ENCODE data around the gene MTHFD1L. TPM values are rescaled to one million over a fixed set of nuclear protein-coding genes. Genes with fewer than 3 reads are reported as not detected.

Gene MTHFD1L
- total and polyA plus RNA-seq, 4 experiments from 2014 or later: 3.7 to 11.1 (median 8.9) TPM

- H3K27ac Mint-ChIP-seq: no peak overlapping the region
- H3K27ac ChIP-seq (ENCODE audit: low read depth, low read length): no peak overlapping the region
Observed at GRCh38 chr6:150975136-150975535, 109.6 kb downstream of the MTHFD1L start.

GRCh38 chr6:150977281-150977680 lies 111.8 kb downstream of the MTHFD1L start:
- Mint-ChIP-seq H3K4me1 (no peaks in the 10 kb centered on the region), H3K27me3 (no peaks in the 10 kb centered on the region), H3K27ac (no peak overlapping the region), H3K36me3 (peaks cover 23 to 37% of the 10 kb centered on the region in 2 donors), H3K9me3 (peaks cover 0 to 3% (median 0%) of the 10 kb centered on the region in 8 donors), H3K4me3 (no peak overlapping the region)
- H3K9me3 ChIP-seq (ENCODE audit: control insufficient read depth in 1 of 2, low read length in 2 of 2): no peaks in the 10 kb centered on the region
- no peak overlapping the region for H3K27ac ChIP-seq (ENCODE audit: low read depth, low read length)
- intact Hi-C loops (cut with micrococcal nuclease): no loop called here
- no peaks in the 10 kb centered on the region for H3K27me3 ChIP-seq (ENCODE audit: insufficient read depth, low read length)
- DNase-seq: no peak
- POLR2A ChIA-PET (ENCODE audit: partially characterized antibody): no interaction called here
- CTCF ChIA-PET (ENCODE audit: partially characterized antibody): interaction anchor here (1.2 to 1.4 kb wide), 2 partner anchors 37 kb away, joined by 4 to 6 read pairs; no protein-coding TSS in a partner anchor
- H3K4me1 ChIP-seq (ENCODE audit: insufficient read depth, low read length): no peaks in the 10 kb centered on the region
- H3K36me3 ChIP-seq (ENCODE audit: insufficient read depth, low read length): no peaks in the 10 kb centered on the region
- H3K4me3 ChIP-seq (ENCODE audit: low read length in 2 of 2): no peak overlapping the region

More at GRCh38 chr6:150975136-150975535, 109.6 kb downstream of the MTHFD1L start:
- DNase-seq: no peak
- Mint-ChIP-seq H3K4me1 (no peaks in the 10 kb centered on the region), H3K9me3 (peaks cover 0 to 3% (median 0%) of the 10 kb centered on the region in 8 donors), H3K4me3 (no peak overlapping the region), H3K27me3 (no peaks in the 10 kb centered on the region), H3K36me3 (peaks cover 26 to 37% of the 10 kb centered on the region in 2 donors)
- Histone ChIP-seq H3K9me3 (ENCODE audit: control insufficient read depth in 1 of 2, low read length in 2 of 2) (no peaks in the 10 kb centered on the region), H3K36me3 (ENCODE audit: insufficient read depth, low read length) (no peaks in the 10 kb centered on the region), H3K4me1 (ENCODE audit: insufficient read depth, low read length) (no peaks in the 10 kb centered on the region), H3K4me3 (ENCODE audit: low read length in 2 of 2) (no peak overlapping the region), H3K27me3 (ENCODE audit: insufficient read depth, low read length) (no peaks in the 10 kb centered on the region)
- ChIA-PET POLR2A (ENCODE audit: partially characterized antibody) (no interaction called here), CTCF (ENCODE audit: partially characterized antibody) (interaction anchor here (0.7 kb wide), 1 partner anchor 360 kb away, joined by 3 read pairs; no protein-coding TSS in a partner anchor)
- intact Hi-C loops (cut with micrococcal nuclease): no loop called here

- H3K27me3 ChIP-seq (ENCODE audit: insufficient read depth, low read length): no peaks in the 10 kb centered on the region
- no peaks in the 10 kb centered on the region for H3K4me1 ChIP-seq (ENCODE audit: insufficient read depth, low read length)
- intact Hi-C loops (cut with micrococcal nuclease): no loop called here
- H3K36me3 Mint-ChIP-seq: peaks cover 12 to 24% of the 10 kb centered on the region in 2 donors
- no peak overlapping the region for H3K4me3 ChIP-seq (ENCODE audit: low read length in 2 of 2)
- H3K4me3 Mint-ChIP-seq: no peak overlapping the region
- no peak for DNase-seq
- ChIA-PET CTCF (ENCODE audit: partially characterized antibody) (interaction anchor here (1.1 to 1.4 kb wide), 2 partner anchors 34 to 36 kb away, joined by 3 to 6 read pairs; no protein-coding TSS in a partner anchor), POLR2A (ENCODE audit: partially characterized antibody) (no interaction called here)
- H3K9me3 ChIP-seq (ENCODE audit: control insufficient read depth in 1 of 2, low read length in 2 of 2): no peaks in the 10 kb centered on the region
- no peaks in the 10 kb centered on the region for H3K27me3 Mint-ChIP-seq
- H3K27ac ChIP-seq (ENCODE audit: low read depth, low read length): no peak overlapping the region
- no peaks in the 10 kb centered on the region for H3K4me1 Mint-ChIP-seq
- H3K36me3 ChIP-seq (ENCODE audit: insufficient read depth, low read length): no peaks in the 10 kb centered on the region
- peak overlapping the region in 1 of 7 donors; percentile 12 for H3K27ac Mint-ChIP-seq
- peaks cover 0 to 3% (median 0%) of the 10 kb centered on the region in 8 donors for H3K9me3 Mint-ChIP-seq
Observed at GRCh38 chr6:150978624-150979023, 113.1 kb downstream of the MTHFD1L start.

- no peaks in the 10 kb centered on the region for H3K36me3 ChIP-seq (ENCODE audit: insufficient read depth, low read length)
- no peaks in the 10 kb centered on the region for H3K4me1 ChIP-seq (ENCODE audit: insufficient read depth, low read length)
- no peaks in the 10 kb centered on the region for H3K27me3 Mint-ChIP-seq
- no peaks in the 10 kb centered on the region for H3K9me3 ChIP-seq (ENCODE audit: control insufficient read depth in 1 of 2, low read length in 2 of 2)
- no peaks in the 10 kb centered on the region for H3K9me3 Mint-ChIP-seq
- no peak overlapping the region for H3K27ac Mint-ChIP-seq
- no peak overlapping the region for H3K27ac ChIP-seq (ENCODE audit: low read depth, low read length)
- no peaks in the 10 kb centered on the region for H3K4me1 Mint-ChIP-seq
- H3K4me3 ChIP-seq (ENCODE audit: low read length in 2 of 2): no peak overlapping the region
- no peaks in the 10 kb centered on the region for H3K27me3 ChIP-seq (ENCODE audit: insufficient read depth, low read length)
- ChIA-PET POLR2A (ENCODE audit: partially characterized antibody) (no interaction called here), CTCF (ENCODE audit: partially characterized antibody) (no interaction called here)
- DNase-seq: no peak
- H3K36me3 Mint-ChIP-seq: peaks cover 9 to 19% of the 10 kb centered on the region in 2 donors
- intact Hi-C loops (cut with micrococcal nuclease): no loop called here
- no peak overlapping the region for H3K4me3 Mint-ChIP-seq
Observed at GRCh38 chr6:150979826-150980350, 114.4 kb downstream of the MTHFD1L start.

- H3K27ac Mint-ChIP-seq: no peak overlapping the region
- no peaks in the 10 kb centered on the region for H3K36me3 ChIP-seq (ENCODE audit: insufficient read depth, low read length)
- no peaks in the 10 kb centered on the region for H3K9me3 Mint-ChIP-seq
- H3K27me3 ChIP-seq (ENCODE audit: insufficient read depth, low read length): no peaks in the 10 kb centered on the region
- no peak overlapping the region for H3K27ac ChIP-seq (ENCODE audit: low read depth, low read length)
- H3K4me1 ChIP-seq (ENCODE audit: insufficient read depth, low read length): no peaks in the 10 kb centered on the region
- H3K4me1 Mint-ChIP-seq: no peaks in the 10 kb centered on the region
- no peak for DNase-seq
- no peaks in the 10 kb centered on the region for H3K9me3 ChIP-seq (ENCODE audit: control insufficient read depth in 1 of 2, low read length in 2 of 2)
- CTCF ChIA-PET (ENCODE audit: partially characterized antibody): interaction anchor here (0.8 kb wide), 1 partner anchor 33 kb away, joined by 3 read pairs; no protein-coding TSS in a partner anchor
- H3K4me3 ChIP-seq (ENCODE audit: low read length in 2 of 2): no peak overlapping the region
- POLR2A ChIA-PET (ENCODE audit: partially characterized antibody): no interaction called here
- H3K36me3 Mint-ChIP-seq: peaks cover 4 to 10% of the 10 kb centered on the region in 2 donors
- no peak overlapping the region for H3K4me3 Mint-ChIP-seq
- H3K27me3 Mint-ChIP-seq: no peaks in the 10 kb centered on the region
- intact Hi-C loops (cut with micrococcal nuclease): no loop called here
Observed at GRCh38 chr6:150981095-150981494, 115.6 kb downstream of the MTHFD1L start.

- DNase-seq: no peak
- H3K27me3 ChIP-seq (ENCODE audit: insufficient read depth, low read length): no peaks in the 10 kb centered on the region
- POLR2A ChIA-PET (ENCODE audit: partially characterized antibody): no interaction called here
- H3K4me3 Mint-ChIP-seq: no peak overlapping the region
- H3K36me3 Mint-ChIP-seq: peaks cover 4 to 10% of the 10 kb centered on the region in 2 donors
- CTCF ChIA-PET (ENCODE audit: partially characterized antibody): interaction anchor here (0.8 kb wide), 1 partner anchor 32 kb away, joined by 3 read pairs; no protein-coding TSS in a partner anchor
- H3K4me1 Mint-ChIP-seq: no peaks in the 10 kb centered on the region
- no peaks in the 10 kb centered on the region for H3K27me3 Mint-ChIP-seq
- no peaks in the 10 kb centered on the region for H3K36me3 ChIP-seq (ENCODE audit: insufficient read depth, low read length)
- no peak overlapping the region for H3K27ac Mint-ChIP-seq
- intact Hi-C loops (cut with micrococcal nuclease): no loop called here
- H3K9me3 Mint-ChIP-seq: no peaks in the 10 kb centered on the region
- no peak overlapping the region for H3K4me3 ChIP-seq (ENCODE audit: low read length in 2 of 2)
- no peak overlapping the region for H3K27ac ChIP-seq (ENCODE audit: low read depth, low read length)
- no peaks in the 10 kb centered on the region for H3K9me3 ChIP-seq (ENCODE audit: control insufficient read depth in 1 of 2, low read length in 2 of 2)
- no peaks in the 10 kb centered on the region for H3K4me1 ChIP-seq (ENCODE audit: insufficient read depth, low read length)
Observed at GRCh38 chr6:150981669-150982068, 116.2 kb downstream of the MTHFD1L start.

- intact Hi-C loops (cut with micrococcal nuclease): no loop called here
- H3K4me1 ChIP-seq (ENCODE audit: insufficient read depth, low read length): peaks cover 10% of the 10 kb centered on the region
- POLR2A ChIA-PET (ENCODE audit: partially characterized antibody): interaction anchor here (1.2 to 1.8 kb wide), 3 partner anchors 18 to 403 kb away, joined by 3 to 11 read pairs (median 5); no protein-coding TSS in a partner anchor
- DNase-seq: peak in 4 of 5 donors; percentile 15 to 36 (median 24)
- no peak overlapping the region for H3K4me3 ChIP-seq (ENCODE audit: low read length in 2 of 2)
- Mint-ChIP-seq H3K4me1 (peaks cover 5 to 8% (median 7%) of the 10 kb centered on the region in 4 donors), H3K4me3 (peak overlapping the region; percentile 71 to 84 (median 82)), H3K36me3 (peaks cover 0 to 13% of the 10 kb centered on the region in 2 donors), H3K9me3 (peaks cover 0 to 2% (median 0%) of the 10 kb centered on the region in 8 donors), H3K27me3 (no peaks in the 10 kb centered on the region), H3K27ac (peak overlapping the region in 6 of 7 donors; percentile 51 to 93 (median 86))
- CTCF ChIA-PET (ENCODE audit: partially characterized antibody): interaction anchor here (0.9 to 5.0 kb wide), 5 partner anchors 12 to 338 kb away, joined by 3 to 30 read pairs (median 4); no protein-coding TSS in a partner anchor
- no peak overlapping the region for H3K27ac ChIP-seq (ENCODE audit: low read depth, low read length)
- H3K36me3 ChIP-seq (ENCODE audit: insufficient read depth, low read length): no peaks in the 10 kb centered on the region
- H3K27me3 ChIP-seq (ENCODE audit: insufficient read depth, low read length): no peaks in the 10 kb centered on the region
- no peaks in the 10 kb centered on the region for H3K9me3 ChIP-seq (ENCODE audit: control insufficient read depth in 1 of 2, low read length in 2 of 2)
Observed at GRCh38 chr6:150987371-150987828, 121.9 kb downstream of the MTHFD1L start.
